Mucosa of rectum (tissue), 2 donors: ENCODE results near the gene CCDC70.
A peak's percentile ranks its signal among the peaks of the same experiment; 100 is the strongest.

Source experiments
- H3K27ac ChIP-seq, 2 donors: one replicate each; pipeline ENCODE4 v1.7.0; 2013; ENCODE audit warnings: inconsistent platforms in 2 of 2, low read depth in 2 of 2, low read length in 2 of 2
- H3K27me3 ChIP-seq, 2 donors: one replicate each; pipeline ENCODE4 v1.7.0; 2013; ENCODE audit warnings: low read length in 2 of 2; ENCODE audit not compliant: control insufficient read depth in 2 of 2, insufficient read depth in 2 of 2
- H3K36me3 ChIP-seq, 2 donors: one replicate each; pipeline ENCODE4 v1.7.0; 2013; ENCODE audit warnings: low read length in 2 of 2; ENCODE audit not compliant: control insufficient read depth in 2 of 2, insufficient read depth in 2 of 2
- H3K4me1 ChIP-seq, 2 donors: one replicate each; pipeline ENCODE4 v1.7.0; 2013; ENCODE audit warnings: low read length in 2 of 2, mild to moderate bottlenecking in 1 of 2; ENCODE audit not compliant: control insufficient read depth in 2 of 2, insufficient read depth in 2 of 2
- H3K4me3 ChIP-seq, 2 donors: one replicate each; pipeline ENCODE4 v1.7.0; 2013; ENCODE audit warnings: low read length in 2 of 2
- H3K9ac ChIP-seq, 2 donors: one replicate each; pipeline ENCODE4 v1.7.0; 2013; ENCODE audit warnings: low read length in 2 of 2, low read depth in 1 of 2, mild to moderate bottlenecking in 1 of 2
- H3K9me3 ChIP-seq, 2 donors: one replicate each; pipeline ENCODE4 v1.7.0; 2013; ENCODE audit warnings: low read length in 2 of 2; ENCODE audit not compliant: control insufficient read depth in 2 of 2
- donor health status: healthy.
- donor health status: Normal muscosa, but diverticular disease.

CCDC70 gene

GRCh38 chr13:51840917-51841316 lies 20.9 kb upstream of the CCDC70 start:
- Histone ChIP-seq H3K4me3 (no peak overlapping the region), H3K27me3 (peaks cover 0 to 2% of the 10 kb centered on the region in 2 donors), H3K36me3 (no peaks in the 10 kb centered on the region), H3K4me1 (peaks cover 0 to 6% of the 10 kb centered on the region in 2 donors), H3K9ac (no peak overlapping the region), H3K27ac (no peak overlapping the region), H3K9me3 (no peaks in the 10 kb centered on the region)

- H3K9me3 ChIP-seq: no peaks in the 10 kb centered on the region
- no peaks in the 10 kb centered on the region for H3K36me3 ChIP-seq
- no peak overlapping the region for H3K4me3 ChIP-seq
- peaks cover 0 to 2% of the 10 kb centered on the region in 2 donors for H3K27me3 ChIP-seq
- H3K4me1 ChIP-seq: peaks cover 0 to 6% of the 10 kb centered on the region in 2 donors
- H3K27ac ChIP-seq: no peak overlapping the region
- no peak overlapping the region for H3K9ac ChIP-seq
Measured at GRCh38 chr13:51841732-51842131, 20.0 kb upstream of the CCDC70 start.

- Histone ChIP-seq H3K27me3 (peaks cover 0 to 2% of the 10 kb centered on the region in 2 donors), H3K36me3 (no peaks in the 10 kb centered on the region), H3K27ac (no peak overlapping the region), H3K9ac (no peak overlapping the region), H3K4me3 (no peak overlapping the region), H3K9me3 (no peaks in the 10 kb centered on the region), H3K4me1 (peaks cover 0 to 6% of the 10 kb centered on the region in 2 donors)
Measured at GRCh38 chr13:51843529-51843928, 18.2 kb upstream of the CCDC70 start.

GRCh38 chr13:51844862-51845573 lies 16.8 kb upstream of the CCDC70 start, which contains the start of gene TMEM272:
TSS of gene TMEM272 (minus strand) at chr13:51845177. CDS start at chr13:51838530, 6,647 bp downstream.
- Histone ChIP-seq H3K4me3 (peak within 1 kb of the TSS; percentile 45 to 47), H3K9ac (no peak within 1 kb of the TSS), H3K9me3 (no peaks in the 10 kb centered on the region), H3K36me3 (no peaks in the 10 kb centered on the region), H3K27me3 (peaks cover 0 to 2% of the 10 kb centered on the region in 2 donors), H3K4me1 (peaks cover 0 to 6% of the 10 kb centered on the region in 2 donors), H3K27ac (no peak within 1 kb of the TSS)

GRCh38 chr13:51845574-51846318 lies 16.0 kb upstream of the CCDC70 start:
- H3K4me1 ChIP-seq: peaks cover 0 to 6% of the 10 kb centered on the region in 2 donors
- H3K9ac ChIP-seq: no peak overlapping the region
- H3K27ac ChIP-seq: no peak overlapping the region
- H3K9me3 ChIP-seq: no peaks in the 10 kb centered on the region
- no peaks in the 10 kb centered on the region for H3K36me3 ChIP-seq
- peaks cover 0 to 2% of the 10 kb centered on the region in 2 donors for H3K27me3 ChIP-seq
- peak overlapping the region; percentile 45 to 47 for H3K4me3 ChIP-seq

GRCh38 chr13:51846756-51847155 lies 15.0 kb upstream of the CCDC70 start:
- Histone ChIP-seq H3K9ac (no peak overlapping the region), H3K27ac (no peak overlapping the region), H3K9me3 (no peaks in the 10 kb centered on the region), H3K4me1 (peaks cover 0 to 6% of the 10 kb centered on the region in 2 donors), H3K4me3 (no peak overlapping the region), H3K27me3 (peaks cover 0 to 2% of the 10 kb centered on the region in 2 donors), H3K36me3 (no peaks in the 10 kb centered on the region)

- no peaks in the 10 kb centered on the region for H3K9me3 ChIP-seq
- no peak overlapping the region for H3K27ac ChIP-seq
- no peak overlapping the region for H3K9ac ChIP-seq
- peaks cover 0 to 2% of the 10 kb centered on the region in 2 donors for H3K27me3 ChIP-seq
- H3K4me3 ChIP-seq: no peak overlapping the region
- no peaks in the 10 kb centered on the region for H3K36me3 ChIP-seq
- H3K4me1 ChIP-seq: peaks cover 0 to 6% of the 10 kb centered on the region in 2 donors
Measured at GRCh38 chr13:51848674-51849073, 13.1 kb upstream of the CCDC70 start.

- Histone ChIP-seq H3K9me3 (no peaks in the 10 kb centered on the region), H3K4me3 (no peak overlapping the region), H3K36me3 (no peaks in the 10 kb centered on the region), H3K9ac (no peak overlapping the region), H3K27ac (no peak overlapping the region), H3K4me1 (peaks cover 0 to 6% of the 10 kb centered on the region in 2 donors), H3K27me3 (no peaks in the 10 kb centered on the region)
Measured at GRCh38 chr13:51849145-51850101, 12.3 kb upstream of the CCDC70 start.

- Histone ChIP-seq H3K36me3 (no peaks in the 10 kb centered on the region), H3K4me1 (peaks cover 0 to 4% of the 10 kb centered on the region in 2 donors), H3K27ac (peak overlapping the region in 1 of 2 donors; percentile 62), H3K27me3 (no peaks in the 10 kb centered on the region), H3K4me3 (no peak overlapping the region), H3K9ac (no peak overlapping the region), H3K9me3 (no peaks in the 10 kb centered on the region)
Measured at GRCh38 chr13:51856027-51856736, 5.6 kb upstream of the CCDC70 start.
